Stimulated activated effector memory CD8-positive, alpha-beta T cell treated with anti-CD3 and anti-CD28 coated beads, Interleukin-12 subunit alpha, Interleukin-12 subunit beta, amount 100 ng/mL, for 72 hours (primary cell): ENCODE measurements around the gene DTX2.
"Not testable (repeated sequence)": the region's sequence is repeated elsewhere in the genome, so short reads cannot be mapped to it uniquely, and the experiment has no call there.

Experiments used
- ATAC-seq: fragments of 150-1000 bp; cut with Tn5 transposase; 2 replicates; pipeline ENCODE4 v1.10.0; 2021
- DNase-seq, 2 donors: peaks; one replicate each; pipeline ENCODE4 v3.0.0; 2021 to 2022; ENCODE audit warnings: low spot score in 2 of 2
- H3K27ac Mint-ChIP-seq: one replicate; pipeline ENCODE4 v1.8.0; 2022; ENCODE audit warnings: mild to moderate bottlenecking, mixed read lengths
- H3K36me3 Mint-ChIP-seq: one replicate; pipeline ENCODE4 v1.8.0; 2022; ENCODE audit warnings: mild to moderate bottlenecking, mixed read lengths
- H3K4me1 Mint-ChIP-seq: one replicate; pipeline ENCODE4 v1.8.0; 2022; ENCODE audit warnings: mixed read lengths
- H3K4me3 Mint-ChIP-seq: one replicate; pipeline ENCODE4 v1.8.0; 2022; ENCODE audit warnings: mild to moderate bottlenecking, mixed read lengths
- H3K9me3 Mint-ChIP-seq: one replicate; pipeline ENCODE4 v1.8.0; 2022; ENCODE audit warnings: mixed read lengths

The DTX2 gene

DNA sequence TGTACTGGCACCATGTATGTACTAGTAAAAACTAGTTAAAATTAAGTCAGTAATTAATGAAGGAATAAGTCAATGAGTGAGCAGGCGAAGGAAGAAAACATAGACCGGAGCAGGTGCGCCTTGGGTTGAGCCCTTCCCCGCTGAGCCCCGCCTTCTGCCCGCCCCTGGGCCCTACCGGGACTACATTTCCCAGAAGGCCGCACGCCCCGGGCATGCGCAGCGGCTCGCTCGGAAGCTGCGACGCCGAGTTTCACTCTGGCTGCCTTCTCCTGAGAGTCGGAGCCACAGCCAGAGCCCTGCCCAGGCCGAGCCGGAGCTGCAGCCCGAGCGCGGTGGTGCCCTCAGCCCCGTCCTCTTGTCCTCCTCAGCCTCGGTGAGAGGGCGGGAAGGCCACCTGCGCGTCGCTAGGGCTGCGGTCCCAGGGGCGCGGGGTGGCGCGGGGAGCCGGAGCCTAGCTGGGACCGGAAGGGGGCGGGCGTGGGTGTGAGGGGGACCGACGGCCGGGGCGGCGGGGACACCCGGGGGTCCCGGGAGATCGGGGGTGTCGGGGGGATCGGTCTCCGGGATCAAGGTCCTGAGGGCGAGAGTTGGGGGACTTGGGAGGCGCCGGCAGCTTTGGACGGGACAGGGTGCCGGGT is at the start of gene DTX2:
Gene DTX2 (plus strand): TSS at position 246 of the 638 bp plus-strand sequence. CDS start 18,801 bp downstream, outside the sequence.
- ATAC-seq (peak; percentile 99), DNase-seq (peak; percentile 35 to 87)
- not testable (repeated sequence) for H3K9me3 Mint-ChIP-seq, H3K4me1 Mint-ChIP-seq, H3K36me3 Mint-ChIP-seq, H3K27ac Mint-ChIP-seq
- H3K4me3 Mint-ChIP-seq = peak within 1 kb of the TSS; percentile 39

GRCh38 chr7:76412249-76412648 is 49.3 kb upstream of the DTX2 start:
- Mint-ChIP-seq H3K4me1 (no peaks in the 10 kb centered on the region), H3K4me3 (no peak overlapping the region), H3K36me3 (no peaks in the 10 kb centered on the region), H3K27ac (no peak overlapping the region), H3K9me3 (no peaks in the 10 kb centered on the region)
- no peak for ATAC-seq
- no peak for DNase-seq

- DNase-seq, H3K4me1 Mint-ChIP-seq, H3K36me3 Mint-ChIP-seq, H3K4me3 Mint-ChIP-seq, ATAC-seq, H3K27ac Mint-ChIP-seq, H3K9me3 Mint-ChIP-seq: not testable (repeated sequence)
Observed at GRCh38 chr7:76417654-76418310, 43.7 kb upstream of the DTX2 start.

DNA sequence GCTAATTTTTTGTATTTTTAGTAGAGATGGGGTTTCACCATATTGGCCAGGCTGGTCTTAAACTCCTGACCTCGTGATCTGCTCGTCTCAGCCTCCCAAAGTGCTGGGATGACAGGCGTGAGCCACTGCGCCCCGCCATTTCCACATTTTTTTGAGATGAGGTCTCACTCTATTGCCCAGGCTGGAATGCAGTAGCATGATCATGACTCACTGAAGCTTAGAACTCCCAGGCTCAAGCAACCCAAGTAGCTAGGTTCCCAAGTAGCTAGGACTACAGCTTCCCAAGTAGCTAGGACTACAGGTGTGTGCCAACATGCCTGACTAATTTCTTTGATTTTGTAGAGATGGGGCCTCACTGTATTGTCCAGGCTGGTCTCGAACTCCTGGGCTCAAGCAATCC is 40.4 kb upstream of the DTX2 start:
- not testable (repeated sequence) for ATAC-seq

GRCh38 chr7:76423666-76424412 is 37.7 kb upstream of the DTX2 start:
- Mint-ChIP-seq H3K9me3 (no peaks in the 10 kb centered on the region), H3K4me1 (peaks cover 15% of the 10 kb centered on the region), H3K27ac (peak overlapping the region; percentile 35), H3K4me3 (no peak overlapping the region), H3K36me3 (no peaks in the 10 kb centered on the region)
- DNase-seq (no peak), ATAC-seq (no peak)

More for the DNA sequence above, 40.4 kb upstream of the DTX2 start:
- not testable (repeated sequence) for H3K36me3 Mint-ChIP-seq, DNase-seq, H3K4me3 Mint-ChIP-seq, H3K9me3 Mint-ChIP-seq, H3K27ac Mint-ChIP-seq
- peaks cover 15% of the 10 kb centered on the region for H3K4me1 Mint-ChIP-seq

DNA sequence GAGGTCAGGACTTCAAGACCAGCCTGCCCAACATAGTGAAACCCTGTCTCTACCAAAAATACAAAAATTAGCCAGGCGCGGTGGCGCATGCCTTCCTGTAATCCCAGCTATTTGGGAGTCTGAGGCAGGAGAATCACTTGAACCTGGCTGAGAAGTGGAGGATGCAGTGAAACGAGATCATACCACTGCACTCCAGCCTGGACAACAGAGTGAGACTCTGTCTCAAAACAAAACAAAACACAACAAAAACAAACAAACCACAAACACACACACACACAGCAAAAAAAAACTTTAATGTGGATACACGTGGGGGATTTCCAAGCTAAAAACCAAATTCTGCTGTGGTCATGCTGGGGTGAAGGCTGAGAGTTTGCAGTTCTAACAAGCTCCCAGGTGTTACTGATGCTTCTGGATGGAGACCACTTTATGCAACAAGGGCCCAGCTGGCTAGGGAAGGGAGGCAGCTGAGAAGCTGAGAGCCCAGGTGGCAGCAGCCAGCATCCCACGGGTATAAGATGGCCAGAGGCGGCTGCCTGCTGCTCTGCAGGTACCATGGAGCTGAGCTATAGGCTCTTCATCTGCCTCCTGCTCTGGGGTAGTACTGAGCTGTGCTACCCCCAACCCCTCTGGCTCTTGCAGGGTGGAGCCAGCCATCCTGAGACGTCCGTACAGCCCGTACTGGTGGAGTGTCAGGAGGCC is 36.9 kb upstream of the DTX2 start, which contains the start of gene ZP3:
Gene ZP3 (plus strand): TSS at position 538 of the 699 bp plus-strand sequence. CDS start 15 bp downstream, at position 553.
- Mint-ChIP-seq H3K9me3 (no peaks in the 10 kb centered on the region), H3K36me3 (no peaks in the 10 kb centered on the region), H3K4me1 (peaks cover 15% of the 10 kb centered on the region), H3K4me3 (no peak within 1 kb of the TSS), H3K27ac (peak within 1 kb of the TSS; percentile 35)
- peak; percentile 62 for ATAC-seq
- no peak for DNase-seq

- ATAC-seq = peak; percentile 3
Observed at GRCh38 chr7:76425156-76425555, 36.4 kb upstream of the DTX2 start.

GRCh38 chr7:76425558-76425957 is 36.0 kb upstream of the DTX2 start:
- not testable (repeated sequence) for H3K36me3 Mint-ChIP-seq, H3K4me3 Mint-ChIP-seq, H3K27ac Mint-ChIP-seq, ATAC-seq, H3K9me3 Mint-ChIP-seq, DNase-seq
- peaks cover 15% of the 10 kb centered on the region for H3K4me1 Mint-ChIP-seq

More at GRCh38 chr7:76425156-76425555, 36.4 kb upstream of the DTX2 start:
- peaks cover 15% of the 10 kb centered on the region for H3K4me1 Mint-ChIP-seq
- no peaks in the 10 kb centered on the region for H3K9me3 Mint-ChIP-seq
- peak overlapping the region; percentile 35 for H3K27ac Mint-ChIP-seq
- H3K4me3 Mint-ChIP-seq = no peak overlapping the region
- no peaks in the 10 kb centered on the region for H3K36me3 Mint-ChIP-seq
- no peak for DNase-seq

- Mint-ChIP-seq H3K4me1 (peaks cover 15% of the 10 kb centered on the region), H3K4me3 (no peak overlapping the region), H3K36me3 (no peaks in the 10 kb centered on the region), H3K9me3 (no peaks in the 10 kb centered on the region), H3K27ac (no peak overlapping the region)
- ATAC-seq (no peak), DNase-seq (no peak)
Observed at GRCh38 chr7:76426246-76426645, 35.3 kb upstream of the DTX2 start.

- Mint-ChIP-seq H3K36me3 (no peaks in the 10 kb centered on the region), H3K27ac (peak overlapping the region; percentile 76), H3K9me3 (no peaks in the 10 kb centered on the region), H3K4me1 (peaks cover 15% of the 10 kb centered on the region), H3K4me3 (no peak overlapping the region)
- no peak for DNase-seq
- no peak for ATAC-seq
Observed at GRCh38 chr7:76427635-76428034, 33.9 kb upstream of the DTX2 start.

GRCh38 chr7:76428149-76428823 is 33.2 kb upstream of the DTX2 start:
- DNase-seq (no peak), ATAC-seq (no peak)
- Mint-ChIP-seq H3K36me3 (no peaks in the 10 kb centered on the region), H3K9me3 (no peaks in the 10 kb centered on the region), H3K27ac (no peak overlapping the region), H3K4me1 (peaks cover 15% of the 10 kb centered on the region), H3K4me3 (no peak overlapping the region)

GRCh38 chr7:76428868-76429805 is 32.4 kb upstream of the DTX2 start:
- Mint-ChIP-seq H3K9me3 (no peaks in the 10 kb centered on the region), H3K4me1 (peaks cover 12% of the 10 kb centered on the region), H3K4me3 (no peak overlapping the region), H3K27ac (no peak overlapping the region), H3K36me3 (no peaks in the 10 kb centered on the region)
- DNase-seq = no peak
- no peak for ATAC-seq

DNA sequence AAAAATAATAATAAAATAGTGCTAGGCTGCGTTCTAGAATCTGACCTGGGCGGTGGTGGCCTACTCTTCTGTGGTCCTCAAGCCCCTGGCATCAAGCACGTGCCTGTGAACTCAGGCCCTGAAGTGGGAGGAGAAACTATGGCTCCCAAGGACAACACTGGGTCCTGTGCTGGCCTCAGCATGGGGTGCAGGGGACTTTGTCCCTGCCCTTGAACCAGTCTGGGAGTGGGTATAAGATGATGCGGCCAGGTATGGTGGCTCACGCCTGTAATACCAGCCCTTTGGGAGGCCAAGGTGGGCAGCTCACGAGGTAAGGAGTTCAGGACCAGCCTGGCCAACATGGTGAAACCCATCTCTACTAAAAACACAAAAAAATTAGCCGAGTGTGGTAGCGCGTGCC is 31.3 kb upstream of the DTX2 start:
- Mint-ChIP-seq H3K9me3 (no peaks in the 10 kb centered on the region), H3K36me3 (peaks cover 7% of the 10 kb centered on the region), H3K4me1 (peaks cover 1% of the 10 kb centered on the region), H3K4me3 (no peak overlapping the region), H3K27ac (no peak overlapping the region)
- no peak for ATAC-seq
- no peak for DNase-seq

- Mint-ChIP-seq H3K27ac (peak overlapping the region; percentile 44), H3K36me3 (peaks cover 9% of the 10 kb centered on the region), H3K4me3 (no peak overlapping the region), H3K9me3 (no peaks in the 10 kb centered on the region), H3K4me1 (no peaks in the 10 kb centered on the region)
- ATAC-seq (no peak), DNase-seq (no peak)
Observed at GRCh38 chr7:76430836-76431235, 30.7 kb upstream of the DTX2 start.
